Brain microvascular endothelial cell (primary cell): ENCODE results near the gene PER1.

ENCODE experiments used
- DNase-seq: peaks from one replicate; pipeline ENCODE4 v3.0.0-alpha.2; 2020
- H3K27ac ChIP-seq: fragments of 250-450 bp; sonication (Bioruptor Pico); 2 replicates; pipeline ENCODE4 v1.5.1; 2020; ENCODE audit warnings: mild to moderate bottlenecking, moderate library complexity
- H3K27me3 ChIP-seq: fragments of 250-450 bp; sonication (Bioruptor Pico); replicated peaks from 2 replicates; pipeline ENCODE4 v1.5.1; 2020; ENCODE audit warnings: mild to moderate bottlenecking
- H3K36me3 ChIP-seq: fragments of 250-450 bp; sonication (Bioruptor Pico); replicated peaks from 2 replicates; pipeline ENCODE4 v1.5.1; 2020; ENCODE audit warnings: mild to moderate bottlenecking
- H3K4me3 ChIP-seq: 2 replicates; pipeline ENCODE4 v1.5.1; 2011; ENCODE audit warnings: low read depth, mild to moderate bottlenecking, control low read depth, low read length, moderate library complexity
- CTCF ChIP-seq: IDR thresholded peaks from 2 replicates; pipeline ENCODE4 v1.5.1; 2011; ENCODE audit warnings: low read depth, mild to moderate bottlenecking, moderate library complexity, low read length, control low read depth, inconsistent platforms; ENCODE audit errors: missing control alignments
- in situ Hi-C: cut with HindIII; loops from 2 replicates; pipeline ENCODE4 v1.10.0; 2017; ENCODE audit warnings: low sequenced_read_pairs, low pct_ligation_motif_present

The PER1 gene

DNA sequence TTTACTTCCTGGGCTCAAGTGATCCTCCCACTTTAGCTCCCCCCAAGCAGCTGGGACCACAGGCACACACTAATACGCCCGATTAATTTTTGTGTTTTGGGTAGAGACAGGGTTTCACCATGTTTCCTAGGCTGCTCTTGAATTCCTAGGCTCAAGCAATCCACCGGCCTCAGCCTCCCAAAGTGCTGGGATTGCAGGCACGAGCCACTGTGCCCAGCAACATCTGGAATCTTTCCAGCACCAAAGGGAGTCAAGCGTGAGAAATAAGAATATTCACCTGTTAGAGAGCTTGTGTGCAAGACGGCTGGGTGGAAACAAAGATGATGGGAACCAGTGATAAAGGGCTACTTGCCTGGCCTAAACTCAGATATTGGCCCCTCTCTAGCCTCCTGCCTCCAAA lies 50.5 kb downstream of the PER1 start:
- in situ Hi-C loops: no loop called here
- no peak for TF ChIP-seq CTCF
- H3K27me3 ChIP-seq: no peaks in the 10 kb centered on the region

GRCh38 chr17:8100763-8101162 lies 51.4 kb downstream of the PER1 start:
- Histone ChIP-seq H3K4me3 (no peak overlapping the region), H3K36me3 (no peaks in the 10 kb centered on the region), H3K27ac (no peak overlapping the region), H3K27me3 (peaks cover 4% of the 10 kb centered on the region)
- DNase-seq: no peak
- in situ Hi-C loops: no loop called here
- no peak for TF ChIP-seq CTCF

More for the DNA sequence above, 50.5 kb downstream of the PER1 start:
- DNase-seq: no peak
- Histone ChIP-seq H3K27ac (no peak overlapping the region), H3K36me3 (no peaks in the 10 kb centered on the region), H3K4me3 (no peak overlapping the region)

- TF ChIP-seq CTCF: no peak
- DNase-seq: no peak
- Histone ChIP-seq H3K27me3 (peaks cover 4% of the 10 kb centered on the region), H3K36me3 (no peaks in the 10 kb centered on the region), H3K27ac (no peak overlapping the region), H3K4me3 (no peak overlapping the region)
- in situ Hi-C loops: no loop called here
These were observed 52.1 kb downstream of the PER1 start for GRCh38 chr17:8100111-8100510.

DNA sequence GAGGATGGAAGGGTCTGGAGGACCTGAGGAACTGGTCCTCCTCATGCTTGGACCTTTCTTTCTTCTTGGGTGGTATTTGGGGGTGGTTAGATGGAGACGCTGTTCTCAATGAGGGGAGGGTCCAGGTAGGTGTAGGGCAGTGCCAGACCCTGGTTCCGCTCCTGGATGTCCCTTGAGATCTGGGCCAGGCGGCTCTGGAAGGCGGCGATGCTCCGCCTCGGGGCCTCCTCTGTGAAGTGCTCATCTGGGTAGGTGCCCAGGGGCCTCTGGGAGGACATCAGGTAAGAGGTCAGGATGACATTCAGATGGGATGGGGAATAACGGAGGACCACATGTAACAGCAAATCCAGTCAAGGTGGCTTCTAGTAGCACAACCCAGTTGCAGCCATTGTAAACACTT lies 55.7 kb downstream of the PER1 start:
- no peak for TF ChIP-seq CTCF
- in situ Hi-C loops: no loop called here
- Histone ChIP-seq H3K27ac (no peak overlapping the region), H3K4me3 (no peak overlapping the region), H3K27me3 (peaks cover 4% of the 10 kb centered on the region), H3K36me3 (no peaks in the 10 kb centered on the region)
- DNase-seq: no peak

DNA sequence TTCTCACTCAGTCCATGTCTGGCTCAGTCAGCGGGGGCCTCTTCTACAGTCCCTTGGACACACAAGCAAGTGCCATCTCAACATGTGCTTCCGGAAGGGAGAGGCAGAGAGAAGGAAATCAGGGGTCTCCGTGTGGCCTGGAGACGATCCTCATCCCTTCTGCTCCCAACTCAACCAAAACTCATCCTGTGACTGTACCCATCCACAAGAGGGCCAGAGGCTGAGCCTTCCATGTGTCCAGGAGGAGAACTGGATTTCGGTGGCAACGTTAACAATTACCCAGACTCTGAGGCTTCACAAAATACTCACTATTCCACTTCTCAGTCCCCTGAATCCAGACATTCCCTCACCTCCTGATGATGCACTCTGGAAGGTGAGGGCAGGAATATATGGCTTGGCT lies 56.8 kb downstream of the PER1 start:
- no peak overlapping the region for H3K4me3 ChIP-seq
- no peaks in the 10 kb centered on the region for H3K36me3 ChIP-seq
- DNase-seq: no peak
- in situ Hi-C loops: no loop called here
- H3K27ac ChIP-seq: no peak overlapping the region
- H3K27me3 ChIP-seq: peaks cover 4% of the 10 kb centered on the region
- TF ChIP-seq CTCF: no peak

DNA sequence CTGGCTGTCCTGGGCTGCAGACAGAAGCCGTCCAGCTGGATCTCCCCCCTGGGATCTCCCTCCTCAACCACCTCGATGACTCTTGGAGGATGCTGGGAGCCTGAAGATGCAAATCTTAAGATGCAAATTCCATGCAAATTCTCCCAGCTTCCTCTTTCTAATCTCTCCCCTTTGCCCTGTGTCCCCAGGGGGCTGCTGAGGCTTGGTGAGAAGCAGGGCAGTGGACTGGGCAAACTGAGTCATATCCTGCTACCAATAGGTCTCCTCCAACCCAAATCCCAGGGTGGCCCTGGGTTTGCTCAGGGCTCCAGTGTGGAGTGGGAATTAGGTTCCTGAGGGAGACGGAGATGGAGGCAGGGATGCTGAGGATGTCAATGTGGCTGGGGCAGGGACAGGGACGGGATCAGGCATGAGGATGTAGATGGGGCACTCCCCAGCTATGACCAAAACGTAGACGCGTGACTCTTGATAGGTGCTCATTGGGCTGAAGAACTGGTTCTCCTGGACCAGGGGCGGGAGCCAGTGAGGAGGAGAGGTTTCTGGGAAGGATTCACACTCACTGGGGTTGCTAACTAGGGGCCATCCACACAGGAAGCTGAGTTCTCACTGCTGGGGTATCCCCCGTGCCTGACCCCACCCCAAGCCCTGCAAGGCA lies 61.0 kb downstream of the PER1 start:
- Histone ChIP-seq H3K36me3 (no peaks in the 10 kb centered on the region), H3K27me3 (peaks cover 2% of the 10 kb centered on the region), H3K27ac (no peak overlapping the region), H3K4me3 (no peak overlapping the region)
- no peak for TF ChIP-seq CTCF
- no peak for DNase-seq
- in situ Hi-C loops: no loop called here
